Keratinocyte (primary cell): ENCODE data around the gene SLC25A47.

Source experiments
- EZH2 ChIP-seq: IDR thresholded peaks from one replicate; pipeline ENCODE4 v1.6.1; 2012; ENCODE audit warnings: inconsistent platforms, mild to moderate bottlenecking, low read length, moderate library complexity
- TF ChIP-seq, protein P1 (sequence below), 3 experiments: IDR thresholded peaks in 1 of 3; conservative IDR thresholded peaks in 1 of 3; optimal IDR thresholded peaks in 1 of 3; 2 replicates in 2 of 3; 3 replicates in 1 of 3; pipeline versions ENCODE3 to v1.5.1; 2011; ENCODE audit warnings: low read length in 3 of 3, mild to moderate bottlenecking in 3 of 3, moderate library complexity in 2 of 3, control low read depth in 1 of 3, inconsistent platforms in 1 of 3; ENCODE audit not compliant: insufficient read depth in 2 of 3; ENCODE audit errors: extremely low read depth in 1 of 3

DNA sequence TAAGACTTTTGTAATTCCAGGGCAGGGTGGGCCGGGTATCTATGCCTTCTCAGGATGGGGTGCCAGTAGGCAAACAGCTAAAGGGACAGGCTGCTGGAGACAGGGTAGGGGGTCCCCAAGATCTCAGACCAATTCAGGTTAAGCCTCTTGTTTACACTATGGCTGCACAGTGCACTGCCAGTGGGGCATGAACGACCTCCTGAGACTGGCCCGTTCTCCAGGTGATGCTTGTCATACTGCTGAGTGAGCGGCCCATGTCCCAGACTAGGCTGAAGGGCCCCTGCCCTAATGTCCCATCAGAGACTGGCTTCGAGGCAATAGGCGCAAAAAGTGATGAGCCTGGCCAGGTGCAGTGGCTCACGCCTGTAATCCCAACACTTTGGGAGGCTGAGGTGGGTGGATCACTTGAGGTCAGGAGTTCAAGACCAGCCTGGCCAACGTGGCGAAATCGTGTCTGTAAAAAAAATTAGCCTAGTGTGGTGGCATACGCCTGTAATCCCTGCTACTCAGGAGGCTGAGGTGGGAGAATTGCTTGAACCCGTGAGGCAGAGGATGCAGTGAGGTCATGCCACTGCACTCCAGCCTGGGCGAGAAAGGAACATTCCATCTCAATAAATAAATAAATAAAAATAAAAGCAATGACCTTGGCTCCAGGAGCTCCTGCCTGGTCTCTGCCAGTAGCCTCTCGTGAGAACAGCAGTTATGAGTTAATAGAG is 29.5 kb upstream of the SLC25A47 start:
- TF ChIP-seq, protein P1, sequence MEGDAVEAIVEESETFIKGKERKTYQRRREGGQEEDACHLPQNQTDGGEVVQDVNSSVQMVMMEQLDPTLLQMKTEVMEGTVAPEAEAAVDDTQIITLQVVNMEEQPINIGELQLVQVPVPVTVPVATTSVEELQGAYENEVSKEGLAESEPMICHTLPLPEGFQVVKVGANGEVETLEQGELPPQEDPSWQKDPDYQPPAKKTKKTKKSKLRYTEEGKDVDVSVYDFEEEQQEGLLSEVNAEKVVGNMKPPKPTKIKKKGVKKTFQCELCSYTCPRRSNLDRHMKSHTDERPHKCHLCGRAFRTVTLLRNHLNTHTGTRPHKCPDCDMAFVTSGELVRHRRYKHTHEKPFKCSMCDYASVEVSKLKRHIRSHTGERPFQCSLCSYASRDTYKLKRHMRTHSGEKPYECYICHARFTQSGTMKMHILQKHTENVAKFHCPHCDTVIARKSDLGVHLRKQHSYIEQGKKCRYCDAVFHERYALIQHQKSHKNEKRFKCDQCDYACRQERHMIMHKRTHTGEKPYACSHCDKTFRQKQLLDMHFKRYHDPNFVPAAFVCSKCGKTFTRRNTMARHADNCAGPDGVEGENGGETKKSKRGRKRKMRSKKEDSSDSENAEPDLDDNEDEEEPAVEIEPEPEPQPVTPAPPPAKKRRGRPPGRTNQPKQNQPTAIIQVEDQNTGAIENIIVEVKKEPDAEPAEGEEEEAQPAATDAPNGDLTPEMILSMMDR (optimal IDR thresholded peaks at IDR 0.05 in 1 of 3, IDR thresholded peaks at IDR 0.05 in 1 of 3, conservative IDR thresholded peaks at IDR 0.05 in 1 of 3; ENCODE audit: extremely low read depth in 1 of 3, insufficient read depth in 2 of 3, low read length in 3 of 3) = no peak
- TF ChIP-seq EZH2 = no peak
